ENCODE measurements around the gene TAS1R2.
"Not testable (repeated sequence)": the region's sequence is repeated elsewhere in the genome, so short reads cannot be mapped to it uniquely, and the experiment has no call there.

TAS1R2 gene

GRCh38 chr1:18859560-18859959 lies at the start of gene TAS1R2:
Gene TAS1R2 (minus strand): TSS chr1:18859660. CDS start chr1:18859660, 0 bp downstream.
- DNase-seq = no peak

GRCh38 chr1:18907917-18908845 lies 48.7 kb upstream of the TAS1R2 start:
- no peak for DNase-seq

- DNase-seq = no peak
These were observed 47.8 kb upstream of the TAS1R2 start for GRCh38 chr1:18907021-18907916.

- no peak for DNase-seq
These were observed 43.9 kb upstream of the TAS1R2 start for GRCh38 chr1:18903291-18903756.

- DNase-seq = peak; percentile 33
These were observed 43.2 kb upstream of the TAS1R2 start, which contains the start of gene ALDH4A1 for GRCh38 chr1:18902523-18903290. Gene ALDH4A1 (minus strand): TSS chr1:18902555. CDS start chr1:18902523, 32 bp downstream.

- DNase-seq = no peak
These were observed 42.6 kb upstream of the TAS1R2 start for GRCh38 chr1:18901952-18902522.

GRCh38 chr1:18901147-18901951 lies 41.9 kb upstream of the TAS1R2 start:
- no peak for DNase-seq

- no peak for DNase-seq
These were observed 40.9 kb upstream of the TAS1R2 start for GRCh38 chr1:18900303-18900841.

GRCh38 chr1:18899363-18900049 lies 40.0 kb upstream of the TAS1R2 start:
- DNase-seq = no peak

GRCh38 chr1:18898567-18898966 lies 39.1 kb upstream of the TAS1R2 start:
- no peak for DNase-seq

- no peak for DNase-seq
These were observed 35.9 kb upstream of the TAS1R2 start for GRCh38 chr1:18895317-18895716.

GRCh38 chr1:18893120-18893519 lies 33.7 kb upstream of the TAS1R2 start:
- no peak for DNase-seq

GRCh38 chr1:18891858-18892257 lies 32.4 kb upstream of the TAS1R2 start:
- not testable (repeated sequence) for DNase-seq

- DNase-seq = no peak
These were observed 31.9 kb upstream of the TAS1R2 start for GRCh38 chr1:18891426-18891780.

GRCh38 chr1:18890706-18891425 lies 31.4 kb upstream of the TAS1R2 start:
- DNase-seq = no peak

GRCh38 chr1:18886003-18886335 lies 26.5 kb upstream of the TAS1R2 start:
- no peak for DNase-seq

GRCh38 chr1:18885311-18886002 lies 26.0 kb upstream of the TAS1R2 start:
- DNase-seq = no peak

GRCh38 chr1:18884727-18885126 lies 25.3 kb upstream of the TAS1R2 start:
- DNase-seq = no peak

- no peak for DNase-seq
These were observed 24.9 kb upstream of the TAS1R2 start for GRCh38 chr1:18884419-18884717.
